Sigmoid colon (tissue), 7 donors: ENCODE measurements around the gene ARHGAP44. TPM values are rescaled to one million over a fixed set of nuclear protein-coding genes. Genes with fewer than 3 reads are reported as not detected.

ENCODE experiments used
- DNase-seq: peaks from one replicate; pipeline ENCODE4 v3.0.0-alpha.2; 2019
- H3K27ac ChIP-seq, 4 donors: fragments of 200-600 bp; sonication (generic); one replicate each; pipeline ENCODE4 v1.5.1; 2016 to 2019; ENCODE audit warnings: mild to moderate bottlenecking in 1 of 4
- H3K27me3 ChIP-seq, 3 donors: fragments of 200-600 bp; sonication (generic); one replicate each; pipeline ENCODE4 v1.5.1; 2019; ENCODE audit warnings: mild to moderate bottlenecking in 1 of 3
- H3K36me3 ChIP-seq, 4 donors: fragments of 200-600 bp; sonication (generic); one replicate each; pipeline ENCODE4 v1.5.1; 2016 to 2019
- H3K4me1 ChIP-seq, 4 donors: fragments of 200-600 bp; sonication (generic); one replicate each; pipeline ENCODE4 v1.5.1; 2017 to 2019
- H3K4me3 ChIP-seq, 4 donors: fragments of 200-600 bp; sonication (generic); one replicate each; pipeline ENCODE4 v1.5.1; 2017 to 2019; ENCODE audit warnings: mild to moderate bottlenecking in 2 of 4, moderate library complexity in 1 of 4
- H3K9me3 ChIP-seq, 4 donors: fragments of 200-600 bp in 3 of 4; sonication (generic) in 3 of 4; one replicate each; pipeline versions ENCODE4 v1.5.1 to v1.6.1; 2013 to 2019
- CTCF ChIP-seq, 4 experiments: fragments of 450-650 bp in 3 of 4; fragments of 200-600 bp in 1 of 4; IDR thresholded peaks; one replicate each; pipeline ENCODE4 v1.5.1; 2016 to 2019; ENCODE audit warnings: antibody characterized with exemption in 4 of 4, mild to moderate bottlenecking in 3 of 4, moderate library complexity in 2 of 4
- EP300 ChIP-seq, 4 donors: sonication (generic); formaldehyde crosslinking; IDR thresholded peaks; one replicate each; pipeline ENCODE4 v1.6.1; 2017; ENCODE audit warnings: antibody characterized with exemption in 4 of 4
- POLR2A ChIP-seq, 2 donors: fragments of 450-650 bp; IDR thresholded peaks; one replicate each; pipeline ENCODE4 v1.6.1; 2016; ENCODE audit warnings: antibody characterized with exemption in 2 of 2, mild to moderate bottlenecking in 2 of 2, moderate library complexity in 2 of 2
- POLR2AphosphoS5 ChIP-seq, 4 donors: sonication (generic); formaldehyde crosslinking; IDR thresholded peaks; one replicate each; pipeline ENCODE4 v1.6.1; 2017; ENCODE audit warnings: antibody characterized with exemption in 4 of 4
- WGBS, 2 donors: extraction: QIAGEN DNeasy Blood & Tissue Kit; methylation state at CpG; one replicate each; pipeline ENCODE4 v1.1.7; 2013; 5-methylcytosine and 5-hydroxymethylcytosine counted together
- intact Hi-C: fragments of 100-400 bp; cut with DNase I; formaldehyde crosslinking; loops from one replicate; pipeline ENCODE4 v1.15.1; 2023
- polyA plus RNA-seq, 3 donors: library from polyadenylated mRNA; stranded (reverse); fragments of 200-250 nt; gene quantifications; one replicate each; pipeline ENCODE4 v1.2.3, GENCODE V29; 2013
- total RNA-seq, 4 donors: library from RNA; depleted of rRNA; stranded (reverse); fragments of >200 nt; gene quantifications; one replicate each; pipeline ENCODE4 v1.1.0, GENCODE V29; 2016
- donor health status: healthy with polysubstance abuse.
- donor health status: Bipolar disorder and iron deficiency.
- donor health status: healthy.

The ARHGAP44 gene
- total RNA-seq (1 to 10 TPM; 2.6 to 6.4 (median 2.8) TPM), polyA plus RNA-seq (10 to 100 TPM; 15.8 to 23.8 (median 19.8) TPM)

- Histone ChIP-seq H3K27me3 (peaks cover 0 to 5% (median 0%) of the 10 kb centered on the region in 3 donors), H3K27ac (peak within 1 kb of the TSS; percentile 64 to 78 (median 74)), H3K4me1 (peaks cover 0 to 15% (median 11%) of the 10 kb centered on the region in 4 donors), H3K4me3 (peak within 1 kb of the TSS; percentile 65 to 85 (median 74)), H3K36me3 (no peaks in the 10 kb centered on the region), H3K9me3 (no peaks in the 10 kb centered on the region)
- peak; percentile 77 for DNase-seq
- TF ChIP-seq EP300 (IDR thresholded peaks at IDR 0.05) (no peak), POLR2AphosphoS5 (IDR thresholded peaks at IDR 0.05) (peak in 1 of 4 donors; percentile 11)
- intact Hi-C loops: no loop called here
- WGBS, 2 donors: 0 to 1% methylated on average over 86 of the region's 86 CpGs
Observed at GRCh38 chr17:12789481-12790248, at the start of gene ARHGAP44. TSS of gene ARHGAP44 (plus strand) at chr17:12789498. CDS start at chr17:12789839, 341 bp downstream.

DNA sequence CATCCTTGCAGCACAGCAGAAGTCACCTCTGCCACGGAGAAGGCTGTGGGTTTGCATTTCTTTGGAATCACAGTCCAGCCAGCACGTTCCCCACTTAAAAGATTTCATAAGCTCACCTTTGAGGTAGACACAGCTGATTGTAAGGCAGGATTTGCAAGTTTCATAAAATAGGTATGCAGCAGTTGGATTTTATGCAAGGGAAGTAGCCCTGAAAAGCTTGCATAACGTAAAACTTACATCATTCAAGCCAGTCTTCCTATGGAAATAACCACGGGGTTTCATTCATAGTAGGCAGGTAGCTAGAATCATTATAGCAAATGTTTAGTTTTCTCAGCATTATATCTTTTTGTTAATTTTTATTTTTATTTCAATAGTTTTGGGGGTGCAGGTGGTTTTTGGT, 49.8 kb upstream of the ARHGAP44 start:
- Histone ChIP-seq H3K27me3 (no peaks in the 10 kb centered on the region), H3K27ac (peak overlapping the region in 1 of 4 donors; percentile 20), H3K9me3 (no peaks in the 10 kb centered on the region), H3K4me1 (peaks cover 0 to 21% (median 12%) of the 10 kb centered on the region in 4 donors), H3K36me3 (peaks cover 0 to 65% (median 11%) of the 10 kb centered on the region in 4 donors), H3K4me3 (no peak overlapping the region)
- intact Hi-C loops: loop anchor here (10.0 kb wide), 2 partner anchors 195 to 315 kb away; no protein-coding TSS in a partner anchor
- DNase-seq: no peak
- TF ChIP-seq POLR2A (IDR thresholded peaks at IDR 0.05) (no peak), POLR2AphosphoS5 (IDR thresholded peaks at IDR 0.05) (no peak), CTCF (IDR thresholded peaks at IDR 0.05) (no peak), EP300 (IDR thresholded peaks at IDR 0.05) (no peak)
- 80 to 83% methylated on average over 4 of the region's 4 CpGs for WGBS, 2 donors

DNA sequence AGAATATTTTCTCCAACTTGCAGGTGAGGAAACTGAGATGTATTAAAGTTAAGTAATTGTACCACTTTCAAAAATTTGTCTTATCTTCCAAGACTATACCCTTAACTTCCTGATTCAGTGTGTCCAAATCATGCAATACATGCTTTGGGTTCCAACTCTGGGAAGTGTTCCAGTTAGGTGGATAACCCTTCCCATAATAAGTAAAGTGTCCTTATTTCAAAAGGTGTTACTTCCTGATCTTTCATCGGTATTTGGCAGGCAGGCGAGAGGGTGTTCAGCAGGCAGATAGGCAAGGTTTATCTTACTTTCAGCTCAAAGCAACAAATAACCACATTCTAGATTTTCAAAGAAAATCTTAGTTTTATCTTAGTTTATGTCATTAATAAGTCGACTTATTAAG, 46.3 kb upstream of the ARHGAP44 start:
- intact Hi-C loops: loop anchor here (2.0 to 5.0 kb wide), 3 partner anchors 78 to 562 kb away; partner anchors contain the start of gene MYOCD
- Histone ChIP-seq H3K36me3 (peaks cover 0 to 71% (median 10%) of the 10 kb centered on the region in 4 donors), H3K9me3 (no peaks in the 10 kb centered on the region), H3K27ac (peak overlapping the region in 2 of 4 donors; percentile 49 to 78), H3K4me3 (no peak overlapping the region), H3K27me3 (no peaks in the 10 kb centered on the region), H3K4me1 (peaks cover 0 to 15% (median 10%) of the 10 kb centered on the region in 4 donors)
- TF ChIP-seq CTCF (IDR thresholded peaks at IDR 0.05) (no peak), EP300 (IDR thresholded peaks at IDR 0.05) (no peak), POLR2A (IDR thresholded peaks at IDR 0.05) (no peak), POLR2AphosphoS5 (IDR thresholded peaks at IDR 0.05) (no peak)
- DNase-seq: no peak
- WGBS, 2 donors: 39 to 78% methylated on average over 3 of the region's 3 CpGs

- Histone ChIP-seq H3K4me1 (peaks cover 0 to 15% (median 10%) of the 10 kb centered on the region in 4 donors), H3K4me3 (no peak overlapping the region), H3K27me3 (no peaks in the 10 kb centered on the region), H3K36me3 (peaks cover 0 to 69% (median 8%) of the 10 kb centered on the region in 4 donors), H3K9me3 (no peaks in the 10 kb centered on the region), H3K27ac (peak overlapping the region in 2 of 4 donors; percentile 19 to 32)
- WGBS, 2 donors: 81% methylated on average over 5 of the region's 5 CpGs
- TF ChIP-seq EP300 (IDR thresholded peaks at IDR 0.05): no peak
- no peak for DNase-seq
- intact Hi-C loops: loop anchor here (5.0 kb wide), 1 partner anchor 487 kb away; no protein-coding TSS in a partner anchor
Observed at GRCh38 chr17:12744298-12744697, 45.0 kb upstream of the ARHGAP44 start.

DNA sequence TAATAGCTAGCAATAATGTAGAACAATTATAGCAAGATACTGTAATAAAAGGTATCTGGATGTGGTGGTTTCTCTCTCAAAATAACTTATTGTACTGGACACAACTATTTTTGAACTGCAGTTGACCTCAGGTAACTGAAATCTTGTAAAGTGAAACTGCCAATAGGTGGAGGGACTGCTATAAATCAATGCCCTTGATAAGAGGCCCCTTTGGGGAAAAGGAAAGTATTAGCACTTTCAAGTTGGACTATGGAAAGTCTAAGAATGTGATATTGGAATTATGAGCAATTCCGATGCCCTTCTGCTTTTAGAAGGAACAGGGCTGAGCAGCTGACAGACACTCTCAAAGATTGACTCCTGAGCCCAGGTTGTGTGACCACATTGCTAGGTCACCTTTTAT, 44.5 kb upstream of the ARHGAP44 start:
- peaks cover 0 to 64% (median 6%) of the 10 kb centered on the region in 4 donors for H3K36me3 ChIP-seq
- no peak overlapping the region for H3K4me3 ChIP-seq
- H3K4me1 ChIP-seq: peaks cover 0 to 15% (median 10%) of the 10 kb centered on the region in 4 donors
- 72 to 86% methylated on average over 1 of the region's 1 CpG for WGBS, 2 donors
- DNase-seq: no peak
- TF ChIP-seq POLR2A (IDR thresholded peaks at IDR 0.05): no peak
- no peaks in the 10 kb centered on the region for H3K9me3 ChIP-seq
- H3K27ac ChIP-seq: peak overlapping the region in 1 of 4 donors; percentile 32
- intact Hi-C loops: loop anchor here (5.0 kb wide), 1 partner anchor 487 kb away; no protein-coding TSS in a partner anchor
- no peaks in the 10 kb centered on the region for H3K27me3 ChIP-seq

- intact Hi-C loops: no loop called here
- no peak for DNase-seq
Observed at GRCh38 chr17:12745486-12745885, 43.8 kb upstream of the ARHGAP44 start.

More at GRCh38 chr17:12745486-12745885, 43.8 kb upstream of the ARHGAP44 start:
- Histone ChIP-seq H3K4me3 (no peak overlapping the region), H3K27ac (no peak overlapping the region), H3K9me3 (no peaks in the 10 kb centered on the region), H3K36me3 (peaks cover 0 to 63% (median 4%) of the 10 kb centered on the region in 4 donors), H3K4me1 (peaks cover 0 to 15% (median 10%) of the 10 kb centered on the region in 4 donors), H3K27me3 (no peaks in the 10 kb centered on the region)
- 22 to 64% methylated on average over 7 of the region's 7 CpGs for WGBS, 2 donors
- TF ChIP-seq POLR2A (IDR thresholded peaks at IDR 0.05) (no peak), CTCF (IDR thresholded peaks at IDR 0.05) (no peak), POLR2AphosphoS5 (IDR thresholded peaks at IDR 0.05) (no peak), EP300 (IDR thresholded peaks at IDR 0.05) (no peak)
